GM19324 (cell line): ENCODE results near the gene AQP6.

Source experiments
- ATAC-seq: cut with Tn5 transposase; IDR thresholded peaks from one replicate; pipeline ENCODE4 v1.9.1; 2021; ENCODE audit warnings: mild to moderate bottlenecking, moderate library complexity; ENCODE audit not compliant: unreplicated experiment, low FRiP score

Gene AQP6

GRCh38 chr12:49954863-49955830 is 17.6 kb upstream of the AQP6 start:
- ATAC-seq, result no peak

DNA sequence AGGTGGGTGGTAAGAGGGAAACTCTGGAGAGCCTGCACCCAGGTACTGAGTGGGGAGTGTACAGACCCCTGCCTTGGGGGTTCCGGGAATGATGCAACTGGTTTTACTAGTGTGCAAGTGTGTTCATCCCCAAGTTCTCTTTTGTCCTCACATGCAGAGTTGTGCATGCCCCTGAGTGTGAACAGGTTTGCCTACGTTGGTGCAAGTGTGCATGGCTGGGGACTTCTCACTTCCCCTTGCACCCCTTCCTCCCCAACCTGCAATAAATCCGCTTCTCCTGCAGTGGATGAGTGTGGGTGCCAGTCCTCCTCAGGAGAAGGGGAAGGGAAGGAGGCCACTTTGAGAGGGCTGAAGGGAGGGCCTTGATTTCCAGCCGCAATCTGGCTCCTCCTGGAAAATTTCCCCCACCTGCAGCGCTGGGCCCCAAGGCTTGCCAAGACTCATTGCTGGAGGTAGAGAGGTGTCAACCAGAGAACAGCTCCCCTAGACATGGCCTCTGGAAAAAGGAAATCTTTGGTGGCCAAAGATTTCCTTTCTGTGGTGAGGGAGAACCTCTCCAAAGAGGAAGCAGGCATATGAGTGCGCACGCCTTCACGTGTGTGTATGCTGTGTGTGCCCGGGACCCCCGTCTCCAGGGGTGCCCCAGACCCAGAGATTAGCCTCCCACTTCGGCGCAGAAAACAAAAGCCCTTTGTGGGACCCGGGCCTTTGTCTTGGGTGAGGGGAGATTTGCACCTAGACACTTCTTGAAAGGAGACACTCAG is 16.7 kb upstream of the AQP6 start:
- no peak for ATAC-seq

DNA sequence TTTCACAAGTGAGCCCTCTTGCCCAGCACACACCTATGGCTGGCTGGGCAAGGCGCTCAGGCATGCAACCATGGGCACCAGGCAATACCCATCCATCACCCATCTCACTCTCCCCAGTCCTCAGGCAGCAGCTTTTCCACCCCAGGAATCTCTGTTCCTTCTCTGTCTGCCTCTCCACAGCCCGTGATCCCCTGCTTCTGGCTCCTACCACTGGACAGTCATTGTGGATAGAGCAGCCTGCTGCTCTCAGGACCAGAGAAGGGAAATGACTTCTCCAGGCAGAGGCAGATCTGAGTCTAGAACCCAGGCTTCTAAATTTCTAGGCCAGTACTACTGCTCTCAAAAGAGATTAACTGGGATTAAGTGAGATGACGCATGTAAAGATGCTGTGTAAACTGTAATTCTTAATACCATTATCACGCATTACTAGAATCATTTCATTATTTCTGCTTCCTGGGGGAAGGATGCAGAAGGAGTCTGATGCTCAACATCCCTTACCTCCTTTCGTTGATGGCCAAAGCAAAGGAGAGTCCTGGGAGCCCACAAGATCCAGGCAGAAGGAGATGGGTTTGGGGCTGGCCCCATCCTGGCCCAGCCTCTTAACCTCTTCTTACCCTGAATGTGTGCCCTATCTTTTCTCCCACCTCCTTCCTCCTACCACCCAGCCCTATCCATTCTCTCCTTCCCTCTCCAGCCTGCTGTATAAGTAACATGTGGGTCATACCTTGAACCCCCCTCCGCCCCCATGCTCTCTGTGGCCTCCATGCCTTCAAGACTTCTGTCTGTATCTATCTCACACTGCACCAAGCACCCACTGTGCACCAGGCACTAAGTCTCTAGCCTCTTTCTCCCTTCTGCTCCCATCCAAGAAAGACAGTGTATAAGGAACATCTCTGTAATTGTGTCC is 15.8 kb upstream of the AQP6 start:
- ATAC-seq, result no peak

DNA sequence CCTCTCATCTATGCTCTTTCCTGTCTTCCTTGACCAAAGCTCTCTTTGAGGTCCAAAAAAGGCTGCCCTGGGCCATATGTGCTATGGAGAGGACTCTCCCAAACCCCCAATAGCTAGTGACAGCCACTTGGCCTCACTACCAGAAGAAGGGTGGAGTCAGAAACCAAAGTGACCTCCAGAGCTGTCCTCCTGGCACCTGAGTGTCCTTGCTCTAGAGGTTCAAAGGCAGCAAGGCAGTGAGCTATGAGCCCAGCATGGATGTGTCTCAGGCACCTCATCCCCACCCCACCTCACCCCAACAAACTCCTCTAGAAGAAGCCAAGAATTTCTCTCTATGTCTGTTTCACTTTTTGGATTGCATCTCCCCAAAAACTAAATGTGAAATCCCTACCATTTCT is 15.2 kb upstream of the AQP6 start:
- ATAC-seq, result no peak

- no peak for ATAC-seq
Measured at GRCh38 chr12:49959685-49960473, 12.9 kb upstream of the AQP6 start.

DNA sequence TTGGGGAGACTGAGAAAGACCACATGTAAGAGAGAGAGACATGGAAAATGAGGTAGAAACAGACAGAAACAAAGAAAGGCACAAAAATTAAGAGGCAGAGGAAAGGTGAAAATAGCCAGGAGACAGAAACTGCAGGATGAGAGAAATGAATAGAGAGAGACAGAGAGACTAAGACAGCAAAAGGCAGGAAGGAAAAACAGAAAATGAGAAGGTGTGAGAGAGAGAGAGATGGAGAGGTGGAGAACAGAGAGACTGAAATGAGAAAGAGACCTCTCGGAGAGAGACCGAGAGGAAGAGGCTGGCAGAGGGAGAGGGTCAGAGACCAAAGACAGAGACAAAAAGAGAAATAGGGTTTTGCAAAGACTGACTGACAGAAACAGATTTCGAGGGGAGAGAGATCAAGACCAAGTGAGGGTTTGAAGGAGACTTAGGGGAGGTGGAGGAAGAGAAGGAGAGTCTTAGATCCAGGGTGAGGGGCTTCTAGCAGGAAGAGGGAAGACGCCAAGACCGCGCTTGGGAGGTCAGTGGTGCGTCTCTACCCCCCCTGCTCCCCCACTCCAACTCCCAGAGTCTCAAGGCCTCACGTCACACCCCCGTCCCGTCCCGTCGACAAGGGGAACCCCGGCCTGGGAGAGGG is 12.2 kb upstream of the AQP6 start:
- ATAC-seq, result no peak

GRCh38 chr12:49961111-49961922 is 11.4 kb upstream of the AQP6 start, which contains the start of gene AQP5:
Gene AQP5 (plus strand): TSS chr12:49961872. CDS start chr12:49962018, 146 bp downstream.
- ATAC-seq, result no peak

DNA sequence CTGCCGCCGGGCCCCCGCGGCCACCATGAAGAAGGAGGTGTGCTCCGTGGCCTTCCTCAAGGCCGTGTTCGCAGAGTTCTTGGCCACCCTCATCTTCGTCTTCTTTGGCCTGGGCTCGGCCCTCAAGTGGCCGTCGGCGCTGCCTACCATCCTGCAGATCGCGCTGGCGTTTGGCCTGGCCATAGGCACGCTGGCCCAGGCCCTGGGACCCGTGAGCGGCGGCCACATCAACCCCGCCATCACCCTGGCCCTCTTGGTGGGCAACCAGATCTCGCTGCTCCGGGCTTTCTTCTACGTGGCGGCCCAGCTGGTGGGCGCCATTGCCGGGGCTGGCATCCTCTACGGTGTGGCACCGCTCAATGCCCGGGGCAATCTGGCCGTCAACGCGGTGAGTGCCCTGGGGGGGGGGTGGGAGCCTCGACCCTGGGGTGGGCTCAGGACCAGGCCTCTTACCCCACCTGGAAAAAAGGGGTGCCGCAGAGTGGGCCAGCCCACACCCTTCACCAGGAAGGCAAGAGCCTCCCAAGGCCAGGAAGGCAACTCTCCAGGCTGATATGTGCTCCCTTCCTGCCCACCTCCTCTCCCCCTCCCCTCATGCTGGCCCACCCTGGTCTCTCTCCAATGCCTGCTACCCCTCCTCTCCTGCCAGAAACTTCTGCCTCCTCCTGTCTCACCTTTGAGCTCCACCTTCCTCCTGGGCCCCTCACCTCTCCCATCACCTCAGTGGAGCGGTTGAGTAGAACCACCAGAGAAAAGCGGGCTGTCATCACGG is 10.6 kb upstream of the AQP6 start:
- ATAC-seq, result no peak

GRCh38 chr12:49962861-49963765 is 9.6 kb upstream of the AQP6 start:
- no peak for ATAC-seq

DNA sequence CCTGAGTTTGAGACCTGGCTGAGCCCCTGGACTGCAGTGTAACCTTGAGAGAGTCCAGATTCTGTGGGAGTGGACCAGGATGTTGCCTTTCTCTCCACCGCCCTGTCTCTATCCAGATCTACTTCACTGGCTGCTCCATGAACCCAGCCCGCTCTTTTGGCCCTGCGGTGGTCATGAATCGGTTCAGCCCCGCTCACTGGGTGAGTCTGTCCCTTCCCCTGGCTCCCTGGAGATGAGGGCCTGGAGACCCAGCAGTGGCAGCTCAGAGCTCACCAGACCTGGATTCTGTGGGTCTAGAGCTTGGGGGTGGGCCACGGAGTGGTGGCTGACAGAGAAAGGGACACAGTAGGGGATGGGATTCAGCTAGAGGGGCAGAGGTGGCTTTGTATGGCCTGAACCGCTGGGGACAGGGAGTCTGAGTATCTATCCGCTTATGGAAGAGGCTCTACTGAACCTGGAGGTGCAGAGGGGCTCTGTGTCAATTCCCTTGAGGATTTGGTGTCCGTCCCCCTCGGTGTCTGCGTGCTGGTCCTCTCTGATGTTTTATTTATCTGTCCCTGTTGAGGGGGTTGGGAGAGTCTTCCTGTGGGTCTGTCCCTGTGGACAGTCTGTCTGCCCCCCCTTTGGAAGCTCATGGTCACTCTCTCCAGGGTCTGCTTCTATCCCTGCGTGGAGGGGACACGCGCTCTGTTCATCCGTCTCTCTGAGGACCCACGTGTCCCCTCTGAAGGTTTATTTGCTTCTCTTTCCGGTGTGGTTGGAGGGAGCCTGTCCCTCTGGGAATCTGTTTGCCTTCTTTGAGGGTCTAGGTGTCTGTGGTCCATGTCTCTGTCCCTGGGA is 8.6 kb upstream of the AQP6 start:
- no peak for ATAC-seq

- ATAC-seq, result no peak
Measured at GRCh38 chr12:49964849-49965624, 7.7 kb upstream of the AQP6 start.

DNA sequence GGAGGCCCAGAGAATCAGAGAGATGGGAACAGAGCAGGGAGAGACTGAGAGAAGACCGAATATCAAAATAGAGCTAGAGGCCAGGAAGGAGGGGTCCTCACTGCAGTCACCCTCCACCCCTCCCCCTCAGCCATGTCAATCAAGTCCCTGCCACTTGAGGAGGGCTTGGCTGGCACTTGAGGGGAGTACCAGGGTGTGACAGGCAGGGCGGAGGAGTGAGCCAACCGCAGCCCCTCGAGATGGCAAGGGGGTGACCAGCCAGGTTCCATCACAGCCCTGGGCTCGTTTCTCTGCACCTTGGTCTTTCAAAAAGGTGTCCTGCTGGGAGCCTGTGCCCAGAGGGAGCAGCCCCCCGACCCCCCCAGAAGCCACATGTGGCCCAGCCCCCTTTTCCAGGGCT is 6.9 kb upstream of the AQP6 start:
- ATAC-seq, result no peak

DNA sequence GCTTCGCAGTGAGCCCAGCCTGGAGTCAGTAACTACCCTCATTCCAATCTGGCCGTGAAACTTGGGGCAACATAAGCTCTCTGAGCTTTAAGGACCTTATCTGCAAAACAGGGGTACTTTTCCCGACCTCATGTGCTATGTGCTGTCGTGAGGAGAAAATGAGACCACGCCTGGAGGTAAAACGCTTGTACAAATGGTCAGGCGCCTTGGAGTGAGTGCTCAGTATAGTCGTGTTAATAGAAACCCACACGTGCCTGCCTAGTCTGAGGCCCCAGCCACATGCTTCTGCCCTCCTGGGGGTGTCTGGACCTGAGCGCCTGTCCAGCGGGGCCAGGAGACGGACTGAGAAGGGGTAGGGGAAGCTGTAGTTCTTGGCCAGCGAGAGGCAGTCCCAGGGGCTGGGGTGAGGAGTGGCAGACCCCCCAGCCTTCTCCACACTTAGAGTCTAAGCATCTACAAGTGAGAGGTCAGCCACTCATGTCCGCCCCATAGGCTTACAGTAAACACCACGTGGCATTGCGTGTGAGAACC is 6.2 kb upstream of the AQP6 start:
- ATAC-seq, result no peak

GRCh38 chr12:49967042-49967776 is 5.5 kb upstream of the AQP6 start:
- ATAC-seq, result peak; percentile 56
